CD4-positive, alpha-beta T cell (primary cell): ENCODE measurements around the gene PTPRT. TPM values are rescaled to one million over a fixed set of nuclear protein-coding genes. Genes with fewer than 3 reads are reported as not detected.

ENCODE experiments used
- ATAC-seq: fragments of 200-7000 bp; cut with Tn5 transposase; one replicate; pipeline ENCODE4 v1.10.0; 2022; ENCODE audit warnings: mild to moderate bottlenecking; ENCODE audit not compliant: poor library complexity
- CTCF ChIA-PET: fragments of 350-600 bp; sonication (Branson Sonifier 250); formaldehyde crosslinking; loops from one replicate; lab custom pipeline; 2021; ENCODE audit warnings: antibody characterized with exemption, inconsistent platforms; lab: Charles Lee
- POLR2A ChIA-PET: fragments of 350-600 bp; sonication (Branson Sonifier 250); formaldehyde crosslinking; loops from one replicate; lab custom pipeline; 2021; ENCODE audit warnings: antibody characterized with exemption, inconsistent platforms; lab: Charles Lee
- DNase-seq, 14 experiments: peaks; one replicate each; pipeline ENCODE4 v3.0.0-alpha.2; 2013 to 2020; ENCODE audit warnings: mixed read lengths in 2 of 14
- H3K27ac ChIP-seq, 2 donors: one replicate each; pipeline versions ENCODE4 v1.5.1 to v1.7.0; 2013; ENCODE audit warnings: low read length in 2 of 2, low read depth in 1 of 2, mild to moderate bottlenecking in 1 of 2
- H3K27me3 ChIP-seq, 2 experiments: 1 replicate in 1 of 2; 2 replicates in 1 of 2; pipeline versions ENCODE4 v1.6.1 to v1.7.0; 2013; ENCODE audit warnings: low read length in 2 of 2, control low read depth in 1 of 2, mild to moderate bottlenecking in 1 of 2, moderate library complexity in 1 of 2; ENCODE audit not compliant: insufficient read depth in 2 of 2, control insufficient read depth in 1 of 2
- H3K36me3 ChIP-seq: one replicate; pipeline ENCODE4 v1.6.1; 2013; ENCODE audit warnings: low read length, control low read depth; ENCODE audit not compliant: insufficient read depth
- H3K4me1 ChIP-seq: one replicate; pipeline ENCODE4 v1.6.1; 2013; ENCODE audit warnings: low read length, control low read depth; ENCODE audit not compliant: insufficient read depth
- H3K4me3 ChIP-seq: one replicate; pipeline ENCODE4 v1.5.1; 2013; ENCODE audit warnings: mild to moderate bottlenecking, low read length, moderate library complexity
- H3K9me3 ChIP-seq, 2 experiments: 1 replicate in 1 of 2; 2 replicates in 1 of 2; pipeline versions ENCODE4 v1.6.1 to v1.7.0; 2013; ENCODE audit warnings: low read length in 2 of 2, mild to moderate bottlenecking in 2 of 2, control low read depth in 1 of 2, moderate library complexity in 1 of 2; ENCODE audit not compliant: control insufficient read depth in 1 of 2, insufficient read depth in 1 of 2
- H3K27ac Mint-ChIP-seq: one replicate; pipeline ENCODE4 v1.8.0; 2020; ENCODE audit warnings: mixed read lengths
- H3K27me3 Mint-ChIP-seq: one replicate; pipeline ENCODE4 v1.8.0; 2021; ENCODE audit warnings: mixed read lengths
- H3K36me3 Mint-ChIP-seq: one replicate; pipeline ENCODE4 v1.8.0; 2021; ENCODE audit warnings: low read depth, mixed read lengths
- H3K4me1 Mint-ChIP-seq: one replicate; pipeline ENCODE4 v1.8.0; 2021; ENCODE audit warnings: low read depth, mixed read lengths
- H3K4me3 Mint-ChIP-seq: one replicate; pipeline ENCODE4 v1.8.0; 2020; ENCODE audit warnings: mild to moderate bottlenecking, mixed read lengths
- H3K9me3 Mint-ChIP-seq: one replicate; pipeline ENCODE4 v1.8.0; 2020; ENCODE audit warnings: mixed read lengths
- CTCF ChIP-seq: fragments of 200-600 bp; IDR thresholded peaks from one replicate; pipeline ENCODE4 v1.8.0; 2022; ENCODE audit warnings: antibody characterized with exemption, mild to moderate bottlenecking
- intact Hi-C, 2 experiments: fragments of 100-400 bp; cut with DNase I in 1 of 2; cut with micrococcal nuclease in 1 of 2; formaldehyde crosslinking; loops; one replicate each; pipeline versions ENCODE4 v1.15.1 to v1.9.0; 2023 to 2025; cut with DNase I, micrococcal nuclease
- polyA plus RNA-seq, 2 donors: library from polyadenylated mRNA; unstranded; fragments of 120-200 nt; gene quantifications; one replicate each; pipeline ENCODE4 v1.2.1, GENCODE V29; 2013
- total RNA-seq, 174 experiments: library from RNA in 2 of 174; stranded (reverse) in 2 of 174; gene quantifications; one replicate each; pipeline ENCODE4 v1.2.3 and lab custom pipeline; 2021 to 2026

PTPRT gene
- not detected for total RNA-seq
- not detected for polyA plus RNA-seq (2013, experiment 1 of 2)
- polyA plus RNA-seq (2013, experiment 2 of 2) = 0.01 TPM
- 0 to 0.13 (median 0) reads per million in 172 experiments for total RNA-seq (lab: John Stamatoyannopoulos, UW)

DNA sequence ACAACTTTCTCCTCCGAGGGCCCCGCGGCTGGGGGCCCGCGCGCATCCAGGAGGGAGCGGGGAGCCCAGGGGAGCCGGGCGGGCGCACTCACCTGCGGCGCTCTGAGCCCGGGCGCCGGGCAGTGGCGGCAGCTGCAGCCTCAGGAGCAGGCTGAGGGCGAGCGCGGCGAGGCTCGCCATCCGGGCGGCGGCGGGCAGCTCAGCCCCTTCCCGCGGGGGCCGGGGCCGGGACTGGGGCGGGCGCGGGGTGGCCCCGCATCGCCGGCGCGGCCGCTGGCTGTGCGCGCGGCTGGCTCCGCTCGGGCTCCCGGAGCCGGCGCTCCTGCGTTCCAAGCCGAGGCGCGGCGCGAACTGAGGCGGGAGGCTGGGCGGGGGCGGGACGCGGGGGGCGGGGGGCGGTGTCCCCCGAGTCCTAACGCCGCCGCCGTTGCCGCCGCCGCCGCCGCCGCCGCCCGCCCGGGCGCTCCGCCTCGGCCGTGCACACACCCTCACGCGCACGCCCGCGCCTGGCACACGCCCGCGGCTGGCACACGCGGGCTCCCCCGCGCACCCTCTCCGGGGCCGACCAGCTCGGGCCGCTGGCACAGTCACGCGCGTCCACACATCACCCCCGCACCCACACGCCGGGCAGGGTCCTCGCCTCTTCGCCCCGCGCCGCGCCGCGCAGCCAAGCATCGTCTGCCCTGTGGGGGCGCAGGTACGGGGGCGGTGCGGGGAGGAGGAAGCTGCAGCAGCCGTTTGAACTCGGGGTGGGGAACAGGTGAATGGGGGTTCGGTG is at the start of gene PTPRT:
PTPRT (minus strand) TSS at position 353 of the 778 bp plus-strand sequence; CDS start at position 180, 173 bp downstream.
- Mint-ChIP-seq H3K27me3 (peaks cover 68% of the 10 kb centered on the region), H3K27ac (no peak within 1 kb of the TSS), H3K9me3 (no peaks in the 10 kb centered on the region), H3K4me1 (peaks cover 11% of the 10 kb centered on the region), H3K36me3 (no peaks in the 10 kb centered on the region), H3K4me3 (no peak within 1 kb of the TSS)
- TF ChIP-seq CTCF = no peak
- Histone ChIP-seq H3K9me3 (peaks cover 0 to 13% of the 10 kb centered on the region in 2 experiments), H3K4me1 (peaks cover 8% of the 10 kb centered on the region), H3K4me3 (no peak within 1 kb of the TSS), H3K27me3 (peaks cover 24 to 29% of the 10 kb centered on the region in 2 experiments), H3K36me3 (no peaks in the 10 kb centered on the region), H3K27ac (no peak within 1 kb of the TSS)
- DNase-seq (no peak), ATAC-seq (no peak)
- POLR2A ChIA-PET = no interaction called here
- CTCF ChIA-PET = no interaction called here
- intact Hi-C loops = loop anchor here (5.0 to 10.0 kb wide), 2 partner anchors 1452 to 1495 kb away; no protein-coding TSS in a partner anchor

DNA sequence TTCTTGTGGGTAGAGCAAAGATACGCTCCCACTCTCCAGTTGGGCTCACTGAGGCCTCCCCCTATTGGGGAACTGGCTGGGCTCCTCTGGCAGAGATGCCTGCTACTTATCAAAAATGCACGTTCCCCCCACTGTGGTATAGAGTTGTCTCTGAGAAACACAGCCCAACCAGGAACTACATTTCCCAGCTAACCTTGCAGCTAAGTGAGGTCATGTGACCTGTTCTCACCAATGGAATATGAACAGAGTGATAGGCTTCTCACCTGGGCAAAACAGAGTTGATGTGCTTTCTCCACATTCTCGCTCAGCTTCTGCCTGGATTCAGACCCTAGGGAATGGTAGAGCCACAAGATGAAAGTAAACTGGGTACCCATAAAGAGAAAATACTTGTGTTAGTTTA is 49.1 kb upstream of the PTPRT start:
- no peak overlapping the region for H3K4me3 Mint-ChIP-seq
- Histone ChIP-seq H3K4me3 (no peak overlapping the region), H3K4me1 (no peaks in the 10 kb centered on the region), H3K9me3 (peaks cover 0 to 9% of the 10 kb centered on the region in 2 experiments), H3K36me3 (no peaks in the 10 kb centered on the region), H3K27ac (no peak overlapping the region), H3K27me3 (peaks cover 4 to 8% of the 10 kb centered on the region in 2 experiments)
- H3K4me1 Mint-ChIP-seq = no peaks in the 10 kb centered on the region
- DNase-seq (no peak), ATAC-seq (no peak)
- TF ChIP-seq CTCF = no peak
- no peak overlapping the region for H3K27ac Mint-ChIP-seq
- H3K9me3 Mint-ChIP-seq = peaks cover 6% of the 10 kb centered on the region
- ChIA-PET POLR2A (no interaction called here), CTCF (no interaction called here)
- peaks cover 36% of the 10 kb centered on the region for H3K27me3 Mint-ChIP-seq
- H3K36me3 Mint-ChIP-seq = no peaks in the 10 kb centered on the region
- intact Hi-C loops = no loop called here

- intact Hi-C loops = no loop called here
- Mint-ChIP-seq H3K4me3 (no peak overlapping the region), H3K9me3 (peaks cover 6% of the 10 kb centered on the region), H3K36me3 (no peaks in the 10 kb centered on the region), H3K27ac (no peak overlapping the region), H3K4me1 (no peaks in the 10 kb centered on the region), H3K27me3 (peaks cover 32% of the 10 kb centered on the region)
- ATAC-seq = no peak
- no peak for DNase-seq
- peaks cover 4 to 8% of the 10 kb centered on the region in 2 experiments for H3K27me3 ChIP-seq
- H3K4me1 ChIP-seq = no peaks in the 10 kb centered on the region
- peaks cover 0 to 9% of the 10 kb centered on the region in 2 experiments for H3K9me3 ChIP-seq
- ChIA-PET CTCF (no interaction called here), POLR2A (no interaction called here)
- H3K4me3 ChIP-seq = no peak overlapping the region
- TF ChIP-seq CTCF = no peak
- H3K27ac ChIP-seq = no peak overlapping the region
- H3K36me3 ChIP-seq = no peaks in the 10 kb centered on the region
Measured at GRCh38 chr20:43238266-43238665, 48.6 kb upstream of the PTPRT start.
